Spleen (tissue), 7 donors: ENCODE results near the gene SLC23A2.

Source experiments
- POLR2A ChIP-seq, 3 donors: fragments of 450-650 bp; IDR thresholded peaks; one replicate each; pipeline ENCODE4 v1.5.1; 2017; ENCODE audit warnings: antibody characterized with exemption in 3 of 3, mild to moderate bottlenecking in 1 of 3
- POLR2AphosphoS5 ChIP-seq, 3 donors: sonication (generic); formaldehyde crosslinking; IDR thresholded peaks; one replicate each; pipeline ENCODE4 v1.5.1; 2017; ENCODE audit warnings: antibody characterized with exemption in 3 of 3
- TF ChIP-seq, protein P1 (sequence below), 11 experiments: fragments of 200-600 bp in 7 of 11; fragments of 450-650 bp in 4 of 11; sonication (generic) in 4 of 11; IDR thresholded peaks in 8 of 11; conservative IDR thresholded peaks in 3 of 11; 1 replicate in 7 of 11; 2 replicates in 4 of 11; pipeline versions ENCODE4 v1.4.0 to v1.8.0; 2016 to 2021; ENCODE audit warnings: antibody characterized with exemption in 11 of 11, inconsistent platforms in 4 of 11, mild to moderate bottlenecking in 1 of 11
- donor health status: DM: no; HTN: no; CAD: no; lungs with moderate emphysema.
- donor health status: DM: no; HTN: no; CAD: no.
- donor health status: DM: no; HTN: no; CAD: no.

DNA sequence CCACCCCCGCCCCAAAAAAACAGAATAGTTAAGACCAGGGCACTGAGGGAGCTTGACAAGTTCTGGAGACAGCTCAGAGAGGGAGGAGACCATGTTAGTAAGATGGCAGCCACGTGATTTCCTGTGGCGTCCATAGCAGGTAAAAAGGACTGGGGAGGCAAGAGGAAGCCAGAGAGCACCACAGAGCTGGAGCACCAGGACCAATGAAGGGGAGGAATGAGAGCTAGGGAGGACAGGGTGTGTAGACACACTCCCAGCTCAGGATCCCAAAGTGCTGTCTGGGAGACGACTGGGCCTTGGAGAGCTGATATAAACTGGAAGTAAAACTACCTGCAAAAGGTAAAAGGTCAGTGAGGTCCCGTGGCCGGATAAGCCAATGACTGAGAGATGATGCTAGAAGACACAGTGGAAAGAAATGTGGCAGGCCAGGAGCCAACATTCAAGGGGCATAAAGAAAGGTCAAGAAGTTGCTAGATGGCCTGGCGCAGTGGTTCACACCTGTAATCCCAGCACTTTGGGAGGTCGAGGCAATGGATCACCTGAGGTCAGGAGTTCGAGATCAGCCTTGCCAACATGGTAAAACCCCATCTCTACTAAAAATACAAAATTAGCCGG, 39.0 kb downstream of the SLC23A2 start:
- TF ChIP-seq POLR2AphosphoS5 (IDR thresholded peaks at IDR 0.05), result no peak
- TF ChIP-seq, protein P1, sequence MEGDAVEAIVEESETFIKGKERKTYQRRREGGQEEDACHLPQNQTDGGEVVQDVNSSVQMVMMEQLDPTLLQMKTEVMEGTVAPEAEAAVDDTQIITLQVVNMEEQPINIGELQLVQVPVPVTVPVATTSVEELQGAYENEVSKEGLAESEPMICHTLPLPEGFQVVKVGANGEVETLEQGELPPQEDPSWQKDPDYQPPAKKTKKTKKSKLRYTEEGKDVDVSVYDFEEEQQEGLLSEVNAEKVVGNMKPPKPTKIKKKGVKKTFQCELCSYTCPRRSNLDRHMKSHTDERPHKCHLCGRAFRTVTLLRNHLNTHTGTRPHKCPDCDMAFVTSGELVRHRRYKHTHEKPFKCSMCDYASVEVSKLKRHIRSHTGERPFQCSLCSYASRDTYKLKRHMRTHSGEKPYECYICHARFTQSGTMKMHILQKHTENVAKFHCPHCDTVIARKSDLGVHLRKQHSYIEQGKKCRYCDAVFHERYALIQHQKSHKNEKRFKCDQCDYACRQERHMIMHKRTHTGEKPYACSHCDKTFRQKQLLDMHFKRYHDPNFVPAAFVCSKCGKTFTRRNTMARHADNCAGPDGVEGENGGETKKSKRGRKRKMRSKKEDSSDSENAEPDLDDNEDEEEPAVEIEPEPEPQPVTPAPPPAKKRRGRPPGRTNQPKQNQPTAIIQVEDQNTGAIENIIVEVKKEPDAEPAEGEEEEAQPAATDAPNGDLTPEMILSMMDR (IDR thresholded peaks at IDR 0.05 in 8 of 11, conservative IDR thresholded peaks at IDR 0.05 in 3 of 11), result no peak
- no peak for TF ChIP-seq POLR2A (IDR thresholded peaks at IDR 0.05)
